BJ (cell line): Measurements from ENCODE around the gene SLC22A8. TPM values are rescaled to one million over a fixed set of nuclear protein-coding genes. Genes with fewer than 3 reads are reported as not detected.

Experiments used
- CTCF ChIA-PET: fragments of 350-600 bp; formaldehyde crosslinking; extraction: SDS; loops from one replicate; lab custom pipeline; 2021; ENCODE audit warnings: antibody characterized with exemption, inconsistent platforms; lab: Yijun Ruan, JAX
- POLR2A ChIA-PET: fragments of 300-600 bp; sonication (Branson Sonifier 250); formaldehyde crosslinking; extraction: SDS; loops from one replicate; lab custom pipeline; 2021; ENCODE audit warnings: antibody characterized with exemption; lab: Charles Lee
- DNase-seq: peaks from one replicate; pipeline ENCODE4 v3.0.0-alpha.2; 2011; ENCODE audit warnings: low read depth
- H3K27me3 ChIP-seq: 2 replicates; pipeline ENCODE4 v1.6.0; 2011; ENCODE audit warnings: low read length; ENCODE audit not compliant: control insufficient read depth, insufficient read depth
- H3K36me3 ChIP-seq: 2 replicates; pipeline ENCODE4 v1.5.1; 2011; ENCODE audit warnings: low read length; ENCODE audit not compliant: control insufficient read depth, insufficient read depth
- H3K4me3 ChIP-seq: 2 replicates; pipeline ENCODE4 v1.5.1; 2011; ENCODE audit warnings: low read depth, mild to moderate bottlenecking, control low read depth, low read length
- CTCF ChIP-seq: IDR thresholded peaks from 2 replicates; pipeline ENCODE4 v1.5.1; 2011; ENCODE audit warnings: low read depth, mild to moderate bottlenecking, control low read depth, inconsistent platforms, low read length, moderate library complexity; ENCODE audit not compliant: insufficient read depth
- polyA plus RNA-seq: library from polyadenylated mRNA; depleted of rRNA; stranded (reverse); fragments of >200 nt; gene quantifications from 2 replicates; pipeline ENCODE4 v1.2.3, GENCODE V29; 2011

SLC22A8 gene
- polyA plus RNA-seq, 1 experiment: not detected

- no peak for DNase-seq
- ChIA-PET POLR2A (no interaction called here), CTCF (interaction anchor here (0.6 to 8.7 kb wide), 29 partner anchors 9 to 129 kb away, joined by 3 to 376 read pairs (median 3); partner anchors contain the start of gene SLC22A8)
- Histone ChIP-seq H3K27me3 (peaks cover 2% of the 10 kb centered on the region; the same call in 1 of the 2 replicates), H3K4me3 (no peak overlapping the region), H3K36me3 (no peaks in the 10 kb centered on the region)
- no peak for TF ChIP-seq CTCF
Measured at GRCh38 chr11:63023222-63023814, 7.7 kb upstream of the SLC22A8 start.

GRCh38 chr11:63022441-63022840, 6.8 kb upstream of the SLC22A8 start:
- Histone ChIP-seq H3K36me3 (no peaks in the 10 kb centered on the region), H3K27me3 (peaks cover 2% of the 10 kb centered on the region; the same call in 1 of the 2 replicates), H3K4me3 (no peak overlapping the region)
- ChIA-PET POLR2A (no interaction called here), CTCF (interaction anchor here (1.0 to 8.7 kb wide), 11 partner anchors 10 to 641 kb away, joined by 3 to 376 read pairs (median 7); no protein-coding TSS in a partner anchor)
- DNase-seq: no peak
- no peak for TF ChIP-seq CTCF

GRCh38 chr11:63020671-63021291, 5.1 kb upstream of the SLC22A8 start:
- POLR2A ChIA-PET: no interaction called here
- peaks cover 2% of the 10 kb centered on the region; the same call in 1 of the 2 replicates for H3K27me3 ChIP-seq

GRCh38 chr11:63019506-63019905, 3.9 kb upstream of the SLC22A8 start:
- no peak for TF ChIP-seq CTCF
- peaks cover 2% of the 10 kb centered on the region; the same call in 1 of the 2 replicates for H3K27me3 ChIP-seq
- H3K4me3 ChIP-seq: no peak overlapping the region
- no peaks in the 10 kb centered on the region for H3K36me3 ChIP-seq
- DNase-seq: no peak
- ChIA-PET CTCF (interaction anchor here (1.1 to 8.7 kb wide), 4 partner anchors 12 to 113 kb away, joined by 3 to 376 read pairs (median 4); no protein-coding TSS in a partner anchor), POLR2A (no interaction called here)

More at GRCh38 chr11:63020671-63021291, 5.1 kb upstream of the SLC22A8 start:
- H3K4me3 ChIP-seq: no peak overlapping the region
- CTCF ChIA-PET: interaction anchor here (4.5 to 8.7 kb wide), 2 partner anchors 11 to 114 kb away, joined by 35 to 376 read pairs; no protein-coding TSS in a partner anchor
- no peak for DNase-seq
- H3K36me3 ChIP-seq: no peaks in the 10 kb centered on the region
- TF ChIP-seq CTCF: peak; percentile 39; the same call in 1 of the 2 replicates

GRCh38 chr11:63017306-63017974, 1.8 kb upstream of the SLC22A8 start:
- no peak overlapping the region for H3K4me3 ChIP-seq
- no peak for DNase-seq
- ChIA-PET CTCF (interaction anchor here (1.0 to 8.7 kb wide), 2 partner anchors 17 to 111 kb away, joined by 5 to 376 read pairs; no protein-coding TSS in a partner anchor), POLR2A (no interaction called here)
- TF ChIP-seq CTCF: no peak
- H3K27me3 ChIP-seq: peaks cover 3% of the 10 kb centered on the region
- no peaks in the 10 kb centered on the region for H3K36me3 ChIP-seq
